Fibroblast of lung (primary cell): Measurements from ENCODE around the gene CHSY1. TPM values are rescaled to one million over a fixed set of nuclear protein-coding genes. Genes with fewer than 3 reads are reported as not detected.

Experiments
- DNase-seq, 2 donors: peaks; one replicate each; pipeline versions ENCODE4 v3.0.0 to v3.0.0-alpha.2; 2010; ENCODE audit warnings: low read depth in 2 of 2
- H2AFZ ChIP-seq: 2 replicates; pipeline ENCODE4 v1.5.1; 2012; ENCODE audit warnings: low read length, control low read depth, inconsistent platforms
- H3K27ac ChIP-seq: 2 replicates; pipeline ENCODE4 v1.5.1; 2011; ENCODE audit warnings: low read length, control low read depth; ENCODE audit not compliant: insufficient read depth
- H3K27me3 ChIP-seq: 2 replicates; pipeline ENCODE4 v1.5.1; 2011; ENCODE audit warnings: mild to moderate bottlenecking, low read length; ENCODE audit not compliant: control insufficient read depth, insufficient read depth
- H3K36me3 ChIP-seq: 2 replicates; pipeline ENCODE4 v1.5.1; 2011; ENCODE audit warnings: low read length; ENCODE audit not compliant: control insufficient read depth, insufficient read depth
- H3K4me1 ChIP-seq: 2 replicates; pipeline ENCODE4 v1.5.1; 2011; ENCODE audit warnings: low read length; ENCODE audit not compliant: control insufficient read depth, insufficient read depth; ENCODE audit errors: extremely low read depth
- H3K4me2 ChIP-seq: 2 replicates; pipeline ENCODE4 v1.5.1; 2011; ENCODE audit warnings: low read length, control low read depth; ENCODE audit not compliant: insufficient read depth; ENCODE audit errors: extremely low read depth
- H3K4me3 ChIP-seq, 4 experiments: fragments of 200-600 bp in 1 of 4; sonication (generic) in 1 of 4; replicated peaks in 1 of 4; 2 replicates each; pipeline ENCODE4 v1.5.1; 2011 to 2016; ENCODE audit warnings: low read length in 4 of 4, low read depth in 3 of 4, mild to moderate bottlenecking in 3 of 4, control low read depth in 2 of 4, inconsistent platforms in 1 of 4, mixed read lengths in 1 of 4; ENCODE audit not compliant: insufficient read depth in 1 of 4; ENCODE audit errors: control extremely low read depth in 1 of 4
- H3K79me2 ChIP-seq: 2 replicates; pipeline ENCODE4 v1.5.1; 2012; ENCODE audit warnings: mild to moderate bottlenecking, low read length, inconsistent platforms; ENCODE audit not compliant: control insufficient read depth, insufficient read depth
- H3K9ac ChIP-seq: 2 replicates; pipeline ENCODE4 v1.5.1; 2011; ENCODE audit warnings: mild to moderate bottlenecking, low read length, control low read depth; ENCODE audit not compliant: insufficient read depth
- H3K9me3 ChIP-seq: 2 replicates; pipeline ENCODE4 v1.5.1; 2012; ENCODE audit warnings: low read depth, low read length; ENCODE audit not compliant: control insufficient read depth, insufficient read depth
- H4K20me1 ChIP-seq: 2 replicates; pipeline ENCODE4 v1.5.1; 2011; ENCODE audit warnings: low read length; ENCODE audit not compliant: control insufficient read depth, insufficient read depth; ENCODE audit errors: extremely low read depth
- CTCF ChIP-seq, 2 donors: IDR thresholded peaks in 1 of 2; conservative IDR thresholded peaks in 1 of 2; 1 replicate in 1 of 2; 2 replicates in 1 of 2; pipeline ENCODE4 v1.5.1; 2011 to 2012; ENCODE audit warnings: low read length in 2 of 2, control low read depth in 1 of 2, inconsistent platforms in 1 of 2, low read depth in 1 of 2, mild to moderate bottlenecking in 1 of 2
- EZH2 ChIP-seq: IDR thresholded peaks from 2 replicates; pipeline ENCODE4 v1.5.1; 2012; ENCODE audit warnings: low read length, control low read depth, mild to moderate bottlenecking; ENCODE audit errors: missing control alignments
- polyA plus RNA-seq, 2 donors: library from polyadenylated mRNA; depleted of rRNA in 1 of 2; stranded (reverse) in 1 of 2; unstranded in 1 of 2; fragments of >200 nt; gene quantifications; 2 replicates each; pipeline ENCODE4 v1.2.1, GENCODE V29; 2011 to 2012; ENCODE audit warnings: missing spikeins in 1 of 2
- total RNA-seq: library from RNA; depleted of rRNA; stranded (reverse); fragments of >200 nt; gene quantifications from 2 replicates; pipeline ENCODE4 v1.2.1, GENCODE V29; 2014

CHSY1 gene
- total and polyA plus RNA-seq, 2 donors (not counting 1 experiment from before 2014, with no cell fraction given), result 28.6 to 57.0 TPM

- H3K9ac ChIP-seq, result no peak overlapping the region
- peaks cover 10% of the 10 kb centered on the region for H3K36me3 ChIP-seq
- H3K27me3 ChIP-seq, result no peaks in the 10 kb centered on the region
- TF ChIP-seq EZH2 (no peak), CTCF (conservative IDR thresholded peaks at IDR 0.05 in 1 of 2, IDR thresholded peaks at IDR 0.05 in 1 of 2; ENCODE audit: low read depth in 1 of 2, low read length in 2 of 2) (no peak)
- no peak overlapping the region for H3K4me2 ChIP-seq
- H2AFZ ChIP-seq, result no peak overlapping the region
- H3K79me2 ChIP-seq, result peaks cover 31% of the 10 kb centered on the region
- H4K20me1 ChIP-seq, result no peaks in the 10 kb centered on the region
- DNase-seq, result no peak
- H3K4me1 ChIP-seq, result peaks cover 23% of the 10 kb centered on the region
- no peak overlapping the region for H3K27ac ChIP-seq
- H3K9me3 ChIP-seq, result no peaks in the 10 kb centered on the region
- no peak overlapping the region for H3K4me3 ChIP-seq
Observed at GRCh38 chr15:101174152-101174920, 77.5 kb downstream of the CHSY1 start.

- Histone ChIP-seq H3K79me2 (peaks cover 22% of the 10 kb centered on the region), H3K36me3 (peaks cover 8% of the 10 kb centered on the region), H3K27me3 (no peaks in the 10 kb centered on the region), H3K9ac (no peak overlapping the region), H3K4me3 (no peak overlapping the region), H3K4me2 (no peak overlapping the region), H4K20me1 (no peaks in the 10 kb centered on the region), H2AFZ (no peak overlapping the region), H3K4me1 (peaks cover 28% of the 10 kb centered on the region), H3K9me3 (no peaks in the 10 kb centered on the region), H3K27ac (no peak overlapping the region)
- DNase-seq, result no peak
- no peak for TF ChIP-seq EZH2
- TF ChIP-seq CTCF (conservative IDR thresholded peaks at IDR 0.05 in 1 of 2, IDR thresholded peaks at IDR 0.05 in 1 of 2; ENCODE audit: low read depth in 1 of 2, low read length in 2 of 2), result no peak
Observed at GRCh38 chr15:101173233-101174119, 78.4 kb downstream of the CHSY1 start.

- Histone ChIP-seq H3K27ac (peak overlapping the region; percentile 15), H3K9me3 (no peaks in the 10 kb centered on the region), H3K9ac (no peak overlapping the region), H3K36me3 (peaks cover 7% of the 10 kb centered on the region), H4K20me1 (no peaks in the 10 kb centered on the region), H3K4me1 (peaks cover 35% of the 10 kb centered on the region), H3K4me2 (no peak overlapping the region), H3K27me3 (no peaks in the 10 kb centered on the region), H3K4me3 (no peak overlapping the region), H2AFZ (no peak overlapping the region), H3K79me2 (peaks cover 17% of the 10 kb centered on the region)
- DNase-seq, result peak in 1 of 2 donors; percentile 63
- no peak for TF ChIP-seq CTCF (conservative IDR thresholded peaks at IDR 0.05 in 1 of 2, IDR thresholded peaks at IDR 0.05 in 1 of 2; ENCODE audit: low read depth in 1 of 2, low read length in 2 of 2)
- TF ChIP-seq EZH2, result no peak
Observed at GRCh38 chr15:101172501-101173071, 79.3 kb downstream of the CHSY1 start.
